Fibroblast of lung (primary cell): Measurements from ENCODE around the gene SORCS3. TPM values are rescaled to one million over a fixed set of nuclear protein-coding genes. Genes with fewer than 3 reads are reported as not detected.

ENCODE experiments used
- DNase-seq, 2 donors: peaks; one replicate each; pipeline versions ENCODE4 v3.0.0 to v3.0.0-alpha.2; 2010; ENCODE audit warnings: low read depth in 2 of 2
- H2AFZ ChIP-seq: 2 replicates; pipeline ENCODE4 v1.5.1; 2012; ENCODE audit warnings: low read length, control low read depth, inconsistent platforms
- H3K27ac ChIP-seq: 2 replicates; pipeline ENCODE4 v1.5.1; 2011; ENCODE audit warnings: low read length, control low read depth; ENCODE audit not compliant: insufficient read depth
- H3K27me3 ChIP-seq: 2 replicates; pipeline ENCODE4 v1.5.1; 2011; ENCODE audit warnings: mild to moderate bottlenecking, low read length; ENCODE audit not compliant: control insufficient read depth, insufficient read depth
- H3K36me3 ChIP-seq: 2 replicates; pipeline ENCODE4 v1.5.1; 2011; ENCODE audit warnings: low read length; ENCODE audit not compliant: control insufficient read depth, insufficient read depth
- H3K4me1 ChIP-seq: 2 replicates; pipeline ENCODE4 v1.5.1; 2011; ENCODE audit warnings: low read length; ENCODE audit not compliant: control insufficient read depth, insufficient read depth; ENCODE audit errors: extremely low read depth
- H3K4me2 ChIP-seq: 2 replicates; pipeline ENCODE4 v1.5.1; 2011; ENCODE audit warnings: low read length, control low read depth; ENCODE audit not compliant: insufficient read depth; ENCODE audit errors: extremely low read depth
- H3K4me3 ChIP-seq, 4 experiments: fragments of 200-600 bp in 1 of 4; sonication (generic) in 1 of 4; replicated peaks in 1 of 4; 2 replicates each; pipeline ENCODE4 v1.5.1; 2011 to 2016; ENCODE audit warnings: low read length in 4 of 4, low read depth in 3 of 4, mild to moderate bottlenecking in 3 of 4, control low read depth in 2 of 4, inconsistent platforms in 1 of 4, mixed read lengths in 1 of 4; ENCODE audit not compliant: insufficient read depth in 1 of 4; ENCODE audit errors: control extremely low read depth in 1 of 4
- H3K79me2 ChIP-seq: 2 replicates; pipeline ENCODE4 v1.5.1; 2012; ENCODE audit warnings: mild to moderate bottlenecking, low read length, inconsistent platforms; ENCODE audit not compliant: control insufficient read depth, insufficient read depth
- H3K9ac ChIP-seq: 2 replicates; pipeline ENCODE4 v1.5.1; 2011; ENCODE audit warnings: mild to moderate bottlenecking, low read length, control low read depth; ENCODE audit not compliant: insufficient read depth
- H3K9me3 ChIP-seq: 2 replicates; pipeline ENCODE4 v1.5.1; 2012; ENCODE audit warnings: low read depth, low read length; ENCODE audit not compliant: control insufficient read depth, insufficient read depth
- H4K20me1 ChIP-seq: 2 replicates; pipeline ENCODE4 v1.5.1; 2011; ENCODE audit warnings: low read length; ENCODE audit not compliant: control insufficient read depth, insufficient read depth; ENCODE audit errors: extremely low read depth
- EZH2 ChIP-seq: IDR thresholded peaks from 2 replicates; pipeline ENCODE4 v1.5.1; 2012; ENCODE audit warnings: low read length, control low read depth, mild to moderate bottlenecking; ENCODE audit errors: missing control alignments
- polyA plus RNA-seq, 2 donors: library from polyadenylated mRNA; depleted of rRNA in 1 of 2; stranded (reverse) in 1 of 2; unstranded in 1 of 2; fragments of >200 nt; gene quantifications; 2 replicates each; pipeline ENCODE4 v1.2.1, GENCODE V29; 2011 to 2012; ENCODE audit warnings: missing spikeins in 1 of 2
- total RNA-seq: library from RNA; depleted of rRNA; stranded (reverse); fragments of >200 nt; gene quantifications from 2 replicates; pipeline ENCODE4 v1.2.1, GENCODE V29; 2014
- TF ChIP-seq, protein P1 (sequence below), 2 donors: IDR thresholded peaks in 1 of 2; conservative IDR thresholded peaks in 1 of 2; 1 replicate in 1 of 2; 2 replicates in 1 of 2; pipeline ENCODE4 v1.5.1; 2011 to 2012; ENCODE audit warnings: low read length in 2 of 2, control low read depth in 1 of 2, inconsistent platforms in 1 of 2, low read depth in 1 of 2, mild to moderate bottlenecking in 1 of 2

SORCS3 gene
- total and polyA plus RNA-seq, 2 donors (not counting 1 experiment from before 2014, with no cell fraction given), result not detected

DNA sequence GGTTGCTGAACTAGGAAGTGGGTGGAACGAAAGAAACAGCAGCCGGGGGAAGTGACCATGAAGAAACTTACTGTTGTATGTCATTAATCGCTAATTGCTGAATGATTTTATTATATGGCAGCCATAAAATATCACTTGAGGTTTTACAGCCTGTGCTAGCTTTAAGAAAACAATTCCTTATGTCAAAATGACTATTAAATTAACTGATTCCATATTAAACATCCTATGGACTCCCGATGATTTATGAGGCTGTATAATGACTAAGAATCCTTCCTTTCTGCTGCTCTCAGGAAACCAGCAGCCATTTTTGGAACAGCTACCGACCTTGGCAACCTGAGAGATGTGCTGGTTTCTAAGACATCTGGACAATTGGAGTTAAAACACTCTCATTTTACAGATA, 421.9 kb downstream of the SORCS3 start:
- Histone ChIP-seq H3K4me1 (no peaks in the 10 kb centered on the region), H3K9ac (no peak overlapping the region), H3K36me3 (no peaks in the 10 kb centered on the region), H3K27me3 (no peaks in the 10 kb centered on the region), H2AFZ (no peak overlapping the region), H3K4me2 (no peak overlapping the region), H3K79me2 (no peaks in the 10 kb centered on the region), H3K9me3 (no peaks in the 10 kb centered on the region), H3K4me3 (no peak overlapping the region), H3K27ac (no peak overlapping the region), H4K20me1 (no peaks in the 10 kb centered on the region)
- TF ChIP-seq, protein P1, sequence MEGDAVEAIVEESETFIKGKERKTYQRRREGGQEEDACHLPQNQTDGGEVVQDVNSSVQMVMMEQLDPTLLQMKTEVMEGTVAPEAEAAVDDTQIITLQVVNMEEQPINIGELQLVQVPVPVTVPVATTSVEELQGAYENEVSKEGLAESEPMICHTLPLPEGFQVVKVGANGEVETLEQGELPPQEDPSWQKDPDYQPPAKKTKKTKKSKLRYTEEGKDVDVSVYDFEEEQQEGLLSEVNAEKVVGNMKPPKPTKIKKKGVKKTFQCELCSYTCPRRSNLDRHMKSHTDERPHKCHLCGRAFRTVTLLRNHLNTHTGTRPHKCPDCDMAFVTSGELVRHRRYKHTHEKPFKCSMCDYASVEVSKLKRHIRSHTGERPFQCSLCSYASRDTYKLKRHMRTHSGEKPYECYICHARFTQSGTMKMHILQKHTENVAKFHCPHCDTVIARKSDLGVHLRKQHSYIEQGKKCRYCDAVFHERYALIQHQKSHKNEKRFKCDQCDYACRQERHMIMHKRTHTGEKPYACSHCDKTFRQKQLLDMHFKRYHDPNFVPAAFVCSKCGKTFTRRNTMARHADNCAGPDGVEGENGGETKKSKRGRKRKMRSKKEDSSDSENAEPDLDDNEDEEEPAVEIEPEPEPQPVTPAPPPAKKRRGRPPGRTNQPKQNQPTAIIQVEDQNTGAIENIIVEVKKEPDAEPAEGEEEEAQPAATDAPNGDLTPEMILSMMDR (conservative IDR thresholded peaks at IDR 0.05 in 1 of 2, IDR thresholded peaks at IDR 0.05 in 1 of 2; ENCODE audit: low read depth in 1 of 2, low read length in 2 of 2), result no peak
- TF ChIP-seq EZH2, result no peak
- DNase-seq, result peak in 1 of 2 donors; percentile 14

DNA sequence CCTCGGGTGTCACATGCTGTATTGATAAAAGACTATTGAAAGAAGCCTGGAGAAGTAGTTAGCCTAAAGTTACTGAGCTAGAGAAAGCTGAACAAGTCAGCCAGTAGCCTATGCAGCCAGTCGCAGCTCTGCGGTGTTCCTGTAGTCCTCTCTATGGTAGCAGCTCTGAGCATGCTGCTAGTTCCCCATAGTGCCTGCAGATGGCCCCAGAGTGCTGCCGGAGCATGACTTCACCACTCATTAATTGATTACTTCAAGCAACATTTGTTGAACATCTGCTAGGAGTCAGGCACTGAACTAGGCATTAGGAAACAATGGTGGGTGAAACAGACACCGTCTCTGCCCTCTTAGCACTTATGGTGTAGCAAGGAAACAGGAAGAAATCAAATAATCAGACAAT, 422.7 kb downstream of the SORCS3 start:
- Histone ChIP-seq H3K79me2 (no peaks in the 10 kb centered on the region), H3K4me3 (no peak overlapping the region), H3K4me1 (no peaks in the 10 kb centered on the region), H3K27ac (no peak overlapping the region), H4K20me1 (no peaks in the 10 kb centered on the region), H3K27me3 (no peaks in the 10 kb centered on the region), H3K36me3 (no peaks in the 10 kb centered on the region), H3K4me2 (no peak overlapping the region), H2AFZ (no peak overlapping the region), H3K9ac (no peak overlapping the region), H3K9me3 (no peaks in the 10 kb centered on the region)
- peak; percentile 3 to 53 for DNase-seq
- TF ChIP-seq EZH2, result no peak
- TF ChIP-seq, protein P1 (conservative IDR thresholded peaks at IDR 0.05 in 1 of 2, IDR thresholded peaks at IDR 0.05 in 1 of 2; ENCODE audit: low read depth in 1 of 2, low read length in 2 of 2), result peak in 1 of 2 donors; percentile 34

DNA sequence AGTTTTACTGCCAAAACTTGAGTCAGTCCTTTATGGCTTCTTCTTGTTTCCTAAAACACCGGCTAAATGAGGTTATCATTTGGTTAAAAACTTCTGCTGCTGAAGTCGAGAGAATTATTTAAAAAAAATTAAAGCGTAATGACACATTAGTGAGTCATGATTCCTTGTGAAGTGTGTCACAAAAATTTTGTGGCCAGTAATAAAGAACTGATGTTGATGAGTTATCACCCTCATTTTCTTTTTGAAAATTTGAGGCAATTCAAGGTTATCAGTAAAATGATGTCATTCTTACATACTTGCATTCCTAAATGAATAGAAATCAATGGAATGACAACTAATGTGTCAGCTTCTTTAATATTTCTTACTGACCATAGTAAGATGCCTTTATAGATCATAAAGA, 427.4 kb downstream of the SORCS3 start:
- no peaks in the 10 kb centered on the region for H3K4me1 ChIP-seq
- H3K9me3 ChIP-seq, result no peaks in the 10 kb centered on the region
- H2AFZ ChIP-seq, result no peak overlapping the region
- peak in 1 of 2 donors; percentile 81 for DNase-seq
- no peaks in the 10 kb centered on the region for H3K79me2 ChIP-seq
- H3K27me3 ChIP-seq, result no peaks in the 10 kb centered on the region
- no peaks in the 10 kb centered on the region for H4K20me1 ChIP-seq
- H3K9ac ChIP-seq, result no peak overlapping the region
- no peaks in the 10 kb centered on the region for H3K36me3 ChIP-seq
- H3K27ac ChIP-seq, result no peak overlapping the region
- TF ChIP-seq, protein P1 (conservative IDR thresholded peaks at IDR 0.05 in 1 of 2, IDR thresholded peaks at IDR 0.05 in 1 of 2; ENCODE audit: low read depth in 1 of 2, low read length in 2 of 2), result no peak
- no peak for TF ChIP-seq EZH2
- H3K4me3 ChIP-seq, result no peak overlapping the region
- H3K4me2 ChIP-seq, result no peak overlapping the region
